GM23338 (cell line): ENCODE measurements around the gene TUBAL3. TPM values are rescaled to one million over a fixed set of nuclear protein-coding genes. Genes with fewer than 3 reads are reported as not detected.

Experiments
- ATAC-seq: fragments of 200-7000 bp; cut with Tn5 transposase; 3 replicates; pipeline ENCODE4 v1.9.1; 2020
- DNase-seq: peaks from one replicate; pipeline ENCODE4 v3.0.0-alpha.2; 2015; ENCODE audit warnings: low spot score
- H2AFZ ChIP-seq: fragments of 200-600 bp; sonication (generic); 2 replicates; pipeline ENCODE4 v1.8.0; 2016; ENCODE audit warnings: antibody characterized with exemption, mild to moderate bottlenecking, moderate library complexity
- H3F3A ChIP-seq: fragments of 200-600 bp; sonication (generic); replicated peaks from 2 replicates; pipeline ENCODE4 v1.8.0; 2017; ENCODE audit warnings: antibody characterized with exemption, mixed run types, low read depth
- H3K27ac ChIP-seq: fragments of 200-600 bp; sonication (generic); 2 replicates; pipeline ENCODE4 v1.6.1; 2016; ENCODE audit warnings: low read depth
- H3K27me3 ChIP-seq: fragments of 200-600 bp; sonication (generic); 2 replicates; pipeline ENCODE4 v1.8.0; 2016; ENCODE audit warnings: mild to moderate bottlenecking, mixed run types, moderate library complexity; ENCODE audit not compliant: insufficient read depth
- H3K36me3 ChIP-seq: fragments of 200-600 bp; sonication (generic); 2 replicates; pipeline ENCODE4 v1.8.0; 2016; ENCODE audit warnings: mild to moderate bottlenecking; ENCODE audit not compliant: insufficient read depth
- H3K4me1 ChIP-seq: fragments of 200-600 bp; sonication (generic); 2 replicates; pipeline ENCODE4 v1.8.0; 2016; ENCODE audit warnings: mild to moderate bottlenecking, moderate library complexity; ENCODE audit not compliant: insufficient read depth
- H3K4me2 ChIP-seq: fragments of 200-600 bp; sonication (generic); 2 replicates; pipeline ENCODE4 v1.7.1; 2017; ENCODE audit warnings: mixed run types
- H3K4me3 ChIP-seq: fragments of 200-600 bp; sonication (generic); 2 replicates; pipeline ENCODE4 v1.6.1; 2016; ENCODE audit warnings: mixed run types
- H3K79me2 ChIP-seq: fragments of 200-600 bp; sonication (generic); replicated peaks from 2 replicates; pipeline ENCODE4 v1.8.0; 2017; ENCODE audit warnings: mild to moderate bottlenecking; ENCODE audit not compliant: insufficient read depth
- H3K9me2 ChIP-seq: fragments of 200-600 bp; sonication (generic); 2 replicates; pipeline ENCODE4 v1.8.0; 2017; ENCODE audit not compliant: insufficient read depth
- H4K20me1 ChIP-seq: fragments of 200-600 bp; sonication (generic); replicated peaks from 2 replicates; pipeline ENCODE4 v1.8.0; 2017; ENCODE audit warnings: mild to moderate bottlenecking; ENCODE audit not compliant: insufficient read depth
- H3K27ac Mint-ChIP-seq: 2 replicates; pipeline ENCODE4 v1.8.0; 2020; ENCODE audit warnings: inconsistent platforms, mild to moderate bottlenecking, moderate library complexity, mixed read lengths
- H3K27me3 Mint-ChIP-seq: 3 replicates; pipeline ENCODE4 v1.8.0; 2022; ENCODE audit warnings: low read depth, mild to moderate bottlenecking, moderate library complexity, mixed read lengths, inconsistent platforms; ENCODE audit not compliant: insufficient read depth, poor library complexity
- H3K36me3 Mint-ChIP-seq: 3 replicates; pipeline ENCODE4 v1.8.0; 2021; ENCODE audit warnings: low read depth, mild to moderate bottlenecking, inconsistent platforms, moderate library complexity, mixed read lengths
- H3K4me1 Mint-ChIP-seq: 3 replicates; pipeline ENCODE4 v1.8.0; 2020; ENCODE audit warnings: mild to moderate bottlenecking, inconsistent platforms, mixed read lengths
- H3K4me3 Mint-ChIP-seq: 3 replicates; pipeline ENCODE4 v1.8.0; 2021; ENCODE audit warnings: moderate library complexity, mild to moderate bottlenecking, inconsistent platforms, mixed read lengths
- H3K9me3 Mint-ChIP-seq: 3 replicates; pipeline ENCODE4 v1.8.0; 2020; ENCODE audit warnings: moderate library complexity, mild to moderate bottlenecking, inconsistent platforms, mixed read lengths
- EZH2phosphoT487 ChIP-seq: fragments of 200-600 bp; sonication (generic); IDR thresholded peaks from one replicate; pipeline ENCODE4 v1.8.1; 2018; ENCODE audit warnings: antibody characterized with exemption; ENCODE audit not compliant: unreplicated experiment
- JUNB ChIP-seq: IDR thresholded peaks from one replicate; pipeline ENCODE4 v1.6.1; 2016; ENCODE audit warnings: antibody characterized with exemption; ENCODE audit not compliant: unreplicated experiment
- NANOG ChIP-seq: IDR thresholded peaks from 2 replicates; pipeline ENCODE4 v1.6.1; 2016; ENCODE audit warnings: antibody characterized with exemption, borderline replicate concordance
- POLR2AphosphoS5 ChIP-seq: IDR thresholded peaks from 2 replicates; pipeline ENCODE4 v1.6.1; 2016; ENCODE audit warnings: antibody characterized with exemption, low read depth
- STAT1 ChIP-seq: IDR thresholded peaks from one replicate; pipeline ENCODE4 v1.6.1; 2016; ENCODE audit warnings: antibody characterized with exemption; ENCODE audit not compliant: unreplicated experiment
- polyA plus RNA-seq: library from polyadenylated mRNA; unstranded; fragments of >200 nt; fragmentation: Nextera tagmentation; extraction: Ambion mirVana; gene quantifications from 2 replicates; pipeline ENCODE4 v1.2.1, GENCODE V29; 2016
- total RNA-seq: library from RNA; depleted of rRNA; stranded (reverse); fragments of >200 nt; shearing (Covaris generic); gene quantifications from 2 replicates; pipeline ENCODE4 v1.2.3, GENCODE V29; 2014
- TF ChIP-seq, protein P1 (sequence below): IDR thresholded peaks from 2 replicates; pipeline ENCODE4 v1.6.1; 2016; ENCODE audit warnings: antibody characterized with exemption
- TF ChIP-seq, protein P2 (sequence below), 2 experiments: fragments of 200-600 bp in 1 of 2; sonication (generic) in 1 of 2; conservative IDR thresholded peaks; 2 replicates each; pipeline versions ENCODE4 v1.5.1 to v1.6.1; 2016 to 2017; ENCODE audit warnings: antibody characterized with exemption in 2 of 2, low read depth in 2 of 2, mild to moderate bottlenecking in 2 of 2, moderate library complexity in 1 of 2
- TF ChIP-seq, protein P3 (sequence below): fragments of 250-450 bp; sonication (Bioruptor Pico); IDR thresholded peaks from 2 replicates; pipeline ENCODE4 v1.5.0; 2020; ENCODE audit warnings: mild to moderate bottlenecking, moderate library complexity

Gene TUBAL3
- total and polyA plus RNA-seq, 2 experiments from 2014 or later = not detected

DNA sequence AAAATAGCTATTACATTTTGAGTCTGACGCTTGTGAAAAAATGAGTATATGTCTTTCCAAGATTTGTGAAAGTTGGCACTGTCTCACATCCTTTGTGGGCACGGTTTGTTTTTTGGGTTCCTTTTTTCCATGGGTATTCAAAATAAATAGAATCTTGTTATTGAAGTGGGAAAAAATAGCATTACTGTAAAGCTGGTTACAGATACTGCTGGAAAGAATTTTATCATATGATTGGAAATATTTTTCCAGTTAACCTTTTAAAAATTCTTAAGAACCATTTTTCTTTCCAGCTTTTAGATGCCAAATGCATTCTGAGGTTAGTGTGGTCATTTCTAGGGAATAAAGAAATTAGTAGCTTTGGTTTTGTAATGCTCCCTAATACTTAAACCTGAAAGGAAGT is 19.1 kb upstream of the TUBAL3 start (continued):
- TF ChIP-seq, protein P1, sequence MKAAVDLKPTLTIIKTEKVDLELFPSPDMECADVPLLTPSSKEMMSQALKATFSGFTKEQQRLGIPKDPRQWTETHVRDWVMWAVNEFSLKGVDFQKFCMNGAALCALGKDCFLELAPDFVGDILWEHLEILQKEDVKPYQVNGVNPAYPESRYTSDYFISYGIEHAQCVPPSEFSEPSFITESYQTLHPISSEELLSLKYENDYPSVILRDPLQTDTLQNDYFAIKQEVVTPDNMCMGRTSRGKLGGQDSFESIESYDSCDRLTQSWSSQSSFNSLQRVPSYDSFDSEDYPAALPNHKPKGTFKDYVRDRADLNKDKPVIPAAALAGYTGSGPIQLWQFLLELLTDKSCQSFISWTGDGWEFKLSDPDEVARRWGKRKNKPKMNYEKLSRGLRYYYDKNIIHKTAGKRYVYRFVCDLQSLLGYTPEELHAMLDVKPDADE = no peak
- TF ChIP-seq JUNB (no peak), POLR2AphosphoS5 (no peak), STAT1 (no peak)
- TF ChIP-seq, protein P2, sequence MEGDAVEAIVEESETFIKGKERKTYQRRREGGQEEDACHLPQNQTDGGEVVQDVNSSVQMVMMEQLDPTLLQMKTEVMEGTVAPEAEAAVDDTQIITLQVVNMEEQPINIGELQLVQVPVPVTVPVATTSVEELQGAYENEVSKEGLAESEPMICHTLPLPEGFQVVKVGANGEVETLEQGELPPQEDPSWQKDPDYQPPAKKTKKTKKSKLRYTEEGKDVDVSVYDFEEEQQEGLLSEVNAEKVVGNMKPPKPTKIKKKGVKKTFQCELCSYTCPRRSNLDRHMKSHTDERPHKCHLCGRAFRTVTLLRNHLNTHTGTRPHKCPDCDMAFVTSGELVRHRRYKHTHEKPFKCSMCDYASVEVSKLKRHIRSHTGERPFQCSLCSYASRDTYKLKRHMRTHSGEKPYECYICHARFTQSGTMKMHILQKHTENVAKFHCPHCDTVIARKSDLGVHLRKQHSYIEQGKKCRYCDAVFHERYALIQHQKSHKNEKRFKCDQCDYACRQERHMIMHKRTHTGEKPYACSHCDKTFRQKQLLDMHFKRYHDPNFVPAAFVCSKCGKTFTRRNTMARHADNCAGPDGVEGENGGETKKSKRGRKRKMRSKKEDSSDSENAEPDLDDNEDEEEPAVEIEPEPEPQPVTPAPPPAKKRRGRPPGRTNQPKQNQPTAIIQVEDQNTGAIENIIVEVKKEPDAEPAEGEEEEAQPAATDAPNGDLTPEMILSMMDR (conservative IDR thresholded peaks at IDR 0.05; ENCODE audit: low read depth in 2 of 2) = no peak

DNA sequence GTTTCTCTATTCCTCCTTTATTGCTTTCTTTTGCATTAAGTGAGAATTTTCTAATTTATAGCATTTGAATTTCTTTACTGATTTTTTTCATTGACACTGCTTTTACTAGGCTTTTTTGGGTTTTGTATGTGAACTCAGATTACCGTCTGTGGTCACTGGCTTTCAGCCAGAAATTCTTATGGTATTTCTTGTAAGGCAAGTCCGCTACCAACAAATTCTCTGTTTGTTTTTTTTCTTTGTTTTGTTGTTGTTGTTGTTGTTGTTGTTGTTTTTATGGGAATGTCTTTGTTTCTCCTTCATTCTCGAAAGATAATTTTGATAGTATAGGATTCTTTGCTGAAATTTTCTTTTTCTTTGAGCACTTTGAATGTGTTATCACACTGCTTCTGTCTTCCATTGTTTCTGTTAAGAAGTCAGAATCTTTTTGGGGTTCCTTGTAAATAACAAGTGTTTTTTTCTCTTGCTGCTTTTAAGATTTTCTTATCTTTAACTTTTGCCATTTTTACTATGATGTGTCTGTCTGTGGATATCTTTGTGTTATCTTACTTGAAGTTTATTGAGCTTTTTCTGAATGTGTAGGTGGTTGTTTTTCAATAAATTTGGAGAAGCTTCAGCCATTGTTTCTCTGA is 15.0 kb upstream of the TUBAL3 start:
- no peak overlapping the region for H3K27ac ChIP-seq
- H3F3A ChIP-seq = no peaks in the 10 kb centered on the region
- H3K4me1 ChIP-seq = peaks cover 42% of the 10 kb centered on the region
- no peak overlapping the region for H3K4me3 ChIP-seq
- ATAC-seq = no peak
- H3K4me2 ChIP-seq = no peak overlapping the region
- DNase-seq = no peak
- no peak overlapping the region for H3K27ac Mint-ChIP-seq
- no peak overlapping the region for H3K4me3 Mint-ChIP-seq
- no peaks in the 10 kb centered on the region; the same call in 1 of the 3 replicates for H3K36me3 Mint-ChIP-seq
- H3K9me3 Mint-ChIP-seq = no peaks in the 10 kb centered on the region; the same call in 2 of the 3 replicates
- no peaks in the 10 kb centered on the region for H3K27me3 ChIP-seq
- H3K9me2 ChIP-seq = no peaks in the 10 kb centered on the region
- H4K20me1 ChIP-seq = 0 out of 2 replicates have a peak, but pooled peaks cover 9% of the 10 kb centered on the region
- no peaks in the 10 kb centered on the region for H3K27me3 Mint-ChIP-seq
- peaks cover 45% of the 10 kb centered on the region for H3K4me1 Mint-ChIP-seq
- H2AFZ ChIP-seq = no peak overlapping the region
- no peaks in the 10 kb centered on the region for H3K36me3 ChIP-seq
- H3K79me2 ChIP-seq = peaks cover 100% of the 10 kb centered on the region
- TF ChIP-seq EZH2phosphoT487 (no peak), STAT1 (no peak), NANOG (no peak)
- TF ChIP-seq, protein P1 = no peak
- TF ChIP-seq, protein P3, sequence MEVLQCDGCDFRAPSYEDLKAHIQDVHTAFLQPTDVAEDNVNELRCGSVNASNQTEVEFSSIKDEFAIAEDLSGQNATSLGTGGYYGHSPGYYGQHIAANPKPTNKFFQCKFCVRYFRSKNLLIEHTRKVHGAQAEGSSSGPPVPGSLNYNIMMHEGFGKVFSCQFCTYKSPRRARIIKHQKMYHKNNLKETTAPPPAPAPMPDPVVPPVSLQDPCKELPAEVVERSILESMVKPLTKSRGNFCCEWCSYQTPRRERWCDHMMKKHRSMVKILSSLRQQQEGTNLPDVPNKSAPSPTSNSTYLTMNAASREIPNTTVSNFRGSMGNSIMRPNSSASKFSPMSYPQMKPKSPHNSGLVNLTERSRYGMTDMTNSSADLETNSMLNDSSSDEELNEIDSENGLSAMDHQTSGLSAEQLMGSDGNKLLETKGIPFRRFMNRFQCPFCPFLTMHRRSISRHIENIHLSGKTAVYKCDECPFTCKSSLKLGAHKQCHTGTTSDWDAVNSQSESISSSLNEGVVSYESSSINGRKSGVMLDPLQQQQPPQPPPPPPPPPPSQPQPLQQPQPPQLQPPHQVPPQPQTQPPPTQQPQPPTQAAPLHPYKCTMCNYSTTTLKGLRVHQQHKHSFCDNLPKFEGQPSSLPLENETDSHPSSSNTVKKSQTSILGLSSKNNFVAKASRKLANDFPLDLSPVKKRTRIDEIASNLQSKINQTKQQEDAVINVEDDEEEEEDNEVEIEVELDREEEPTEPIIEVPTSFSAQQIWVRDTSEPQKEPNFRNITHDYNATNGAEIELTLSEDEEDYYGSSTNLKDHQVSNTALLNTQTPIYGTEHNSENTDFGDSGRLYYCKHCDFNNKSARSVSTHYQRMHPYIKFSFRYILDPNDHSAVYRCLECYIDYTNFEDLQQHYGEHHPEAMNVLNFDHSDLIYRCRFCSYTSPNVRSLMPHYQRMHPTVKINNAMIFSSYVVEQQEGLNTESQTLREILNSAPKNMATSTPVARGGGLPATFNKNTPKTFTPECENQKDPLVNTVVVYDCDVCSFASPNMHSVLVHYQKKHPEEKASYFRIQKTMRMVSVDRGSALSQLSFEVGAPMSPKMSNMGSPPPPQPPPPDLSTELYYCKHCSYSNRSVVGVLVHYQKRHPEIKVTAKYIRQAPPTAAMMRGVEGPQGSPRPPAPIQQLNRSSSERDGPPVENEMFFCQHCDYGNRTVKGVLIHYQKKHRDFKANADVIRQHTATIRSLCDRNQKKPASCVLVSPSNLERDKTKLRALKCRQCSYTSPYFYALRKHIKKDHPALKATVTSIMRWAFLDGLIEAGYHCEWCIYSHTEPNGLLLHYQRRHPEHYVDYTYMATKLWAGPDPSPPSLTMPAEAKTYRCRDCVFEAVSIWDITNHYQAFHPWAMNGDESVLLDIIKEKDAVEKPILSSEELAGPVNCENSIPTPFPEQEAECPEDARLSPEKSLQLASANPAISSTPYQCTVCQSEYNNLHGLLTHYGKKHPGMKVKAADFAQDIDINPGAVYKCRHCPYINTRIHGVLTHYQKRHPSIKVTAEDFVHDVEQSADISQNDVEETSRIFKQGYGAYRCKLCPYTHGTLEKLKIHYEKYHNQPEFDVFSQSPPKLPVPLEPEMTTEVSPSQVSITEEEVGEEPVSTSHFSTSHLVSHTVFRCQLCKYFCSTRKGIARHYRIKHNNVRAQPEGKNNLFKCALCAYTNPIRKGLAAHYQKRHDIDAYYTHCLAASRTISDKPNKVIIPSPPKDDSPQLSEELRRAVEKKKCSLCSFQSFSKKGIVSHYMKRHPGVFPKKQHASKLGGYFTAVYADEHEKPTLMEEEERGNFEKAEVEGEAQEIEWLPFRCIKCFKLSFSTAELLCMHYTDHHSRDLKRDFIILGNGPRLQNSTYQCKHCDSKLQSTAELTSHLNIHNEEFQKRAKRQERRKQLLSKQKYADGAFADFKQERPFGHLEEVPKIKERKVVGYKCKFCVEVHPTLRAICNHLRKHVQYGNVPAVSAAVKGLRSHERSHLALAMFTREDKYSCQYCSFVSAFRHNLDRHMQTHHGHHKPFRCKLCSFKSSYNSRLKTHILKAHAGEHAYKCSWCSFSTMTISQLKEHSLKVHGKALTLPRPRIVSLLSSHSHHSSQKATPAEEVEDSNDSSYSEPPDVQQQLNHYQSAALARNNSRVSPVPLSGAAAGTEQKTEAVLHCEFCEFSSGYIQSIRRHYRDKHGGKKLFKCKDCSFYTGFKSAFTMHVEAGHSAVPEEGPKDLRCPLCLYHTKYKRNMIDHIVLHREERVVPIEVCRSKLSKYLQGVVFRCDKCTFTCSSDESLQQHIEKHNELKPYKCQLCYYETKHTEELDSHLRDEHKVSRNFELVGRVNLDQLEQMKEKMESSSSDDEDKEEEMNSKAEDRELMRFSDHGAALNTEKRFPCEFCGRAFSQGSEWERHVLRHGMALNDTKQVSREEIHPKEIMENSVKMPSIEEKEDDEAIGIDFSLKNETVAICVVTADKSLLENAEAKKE = no peak
- TF ChIP-seq, protein P2 (conservative IDR thresholded peaks at IDR 0.05; ENCODE audit: low read depth in 2 of 2) = no peak
